SJCRH30 (cell line): Measurements from ENCODE around the gene MYOM3. TPM values are rescaled to one million over a fixed set of nuclear protein-coding genes. Genes with fewer than 3 reads are reported as not detected.

Source experiments
- DNase-seq, 2 experiments: peaks; one replicate each; pipeline ENCODE4 v3.0.0-alpha.2; 2015 to 2020
- H3K27ac ChIP-seq: fragments of 250-450 bp; sonication (Bioruptor Pico); 2 replicates; pipeline ENCODE4 v1.5.1; 2020; ENCODE audit warnings: mild to moderate bottlenecking, moderate library complexity
- H3K27me3 ChIP-seq: fragments of 250-450 bp; sonication (Bioruptor Pico); 2 replicates; pipeline ENCODE4 v1.5.1; 2020; ENCODE audit warnings: mild to moderate bottlenecking, moderate library complexity
- H3K36me3 ChIP-seq: fragments of 250-450 bp; sonication (Bioruptor Pico); 2 replicates; pipeline ENCODE4 v1.5.1; 2020; ENCODE audit warnings: mild to moderate bottlenecking, moderate library complexity
- H3K4me1 ChIP-seq: fragments of 250-450 bp; sonication (Bioruptor Pico); 2 replicates; pipeline ENCODE4 v1.5.1; 2020; ENCODE audit warnings: mild to moderate bottlenecking, moderate library complexity
- H3K4me3 ChIP-seq: fragments of 250-450 bp; sonication (Bioruptor Pico); 2 replicates; pipeline ENCODE4 v1.5.1; 2020; ENCODE audit warnings: mild to moderate bottlenecking, moderate library complexity
- H3K9me3 ChIP-seq: fragments of 250-450 bp; sonication (Bioruptor Pico); replicated peaks from 2 replicates; pipeline ENCODE4 v1.5.1; 2020; ENCODE audit warnings: mild to moderate bottlenecking, moderate library complexity
- total RNA-seq: library from RNA; depleted of rRNA; stranded (reverse); fragments of >200 nt; shearing (Covaris generic); gene quantifications from 2 replicates; pipeline ENCODE4 v1.2.3, GENCODE V29; 2014

The MYOM3 gene
- total RNA-seq, 1 experiment from 2014 or later: not detected

- no peaks in the 10 kb centered on the region for H3K4me1 ChIP-seq
- H3K36me3 ChIP-seq: no peaks in the 10 kb centered on the region
- DNase-seq: no peak
- no peak overlapping the region for H3K4me3 ChIP-seq
- H3K9me3 ChIP-seq: 0 out of 2 replicates have a peak, but pooled peaks cover 3% of the 10 kb centered on the region
- no peak overlapping the region for H3K27ac ChIP-seq
- peaks cover 14% of the 10 kb centered on the region for H3K27me3 ChIP-seq
These were observed 14.2 kb upstream of the MYOM3 start for GRCh38 chr1:24126018-24126671.

DNA sequence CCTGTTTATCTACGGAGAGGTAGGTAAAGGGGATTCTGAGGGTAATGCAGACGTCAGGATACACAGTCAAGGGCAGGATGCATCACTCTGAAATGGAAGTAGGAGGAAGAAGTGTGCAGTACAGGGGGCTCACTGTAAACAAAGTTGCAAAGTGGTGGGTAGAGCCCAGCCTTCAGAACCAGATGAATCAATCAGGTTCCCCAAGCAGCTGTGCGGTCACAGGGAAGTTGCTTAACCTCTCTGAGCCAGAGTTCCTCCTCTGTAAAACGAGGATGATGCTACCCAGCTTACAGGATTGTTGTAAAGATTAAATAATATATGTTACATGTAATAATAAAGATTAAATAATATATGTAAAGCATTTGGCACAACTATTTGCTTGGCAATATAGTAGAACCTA is 13.5 kb upstream of the MYOM3 start:
- no peak for DNase-seq
- Histone ChIP-seq H3K9me3 (0 out of 2 replicates have a peak, but pooled peaks cover 3% of the 10 kb centered on the region), H3K27ac (no peak overlapping the region), H3K27me3 (peaks cover 21% of the 10 kb centered on the region), H3K36me3 (no peaks in the 10 kb centered on the region), H3K4me1 (no peaks in the 10 kb centered on the region), H3K4me3 (no peak overlapping the region)

GRCh38 chr1:24124980-24125379 is 13.0 kb upstream of the MYOM3 start:
- H3K36me3 ChIP-seq: no peaks in the 10 kb centered on the region

GRCh38 chr1:24123611-24124010 is 11.7 kb upstream of the MYOM3 start:
- Histone ChIP-seq H3K27ac (no peak overlapping the region), H3K4me3 (no peak overlapping the region), H3K27me3 (peaks cover 28% of the 10 kb centered on the region), H3K36me3 (no peaks in the 10 kb centered on the region), H3K9me3 (no peaks in the 10 kb centered on the region), H3K4me1 (no peaks in the 10 kb centered on the region)
- no peak for DNase-seq

More at GRCh38 chr1:24124980-24125379, 13.0 kb upstream of the MYOM3 start:
- Histone ChIP-seq H3K27me3 (peaks cover 25% of the 10 kb centered on the region), H3K4me1 (no peaks in the 10 kb centered on the region), H3K4me3 (no peak overlapping the region), H3K27ac (no peak overlapping the region), H3K9me3 (0 out of 2 replicates have a peak, but pooled peaks cover 2% of the 10 kb centered on the region)
- DNase-seq: no peak

DNA sequence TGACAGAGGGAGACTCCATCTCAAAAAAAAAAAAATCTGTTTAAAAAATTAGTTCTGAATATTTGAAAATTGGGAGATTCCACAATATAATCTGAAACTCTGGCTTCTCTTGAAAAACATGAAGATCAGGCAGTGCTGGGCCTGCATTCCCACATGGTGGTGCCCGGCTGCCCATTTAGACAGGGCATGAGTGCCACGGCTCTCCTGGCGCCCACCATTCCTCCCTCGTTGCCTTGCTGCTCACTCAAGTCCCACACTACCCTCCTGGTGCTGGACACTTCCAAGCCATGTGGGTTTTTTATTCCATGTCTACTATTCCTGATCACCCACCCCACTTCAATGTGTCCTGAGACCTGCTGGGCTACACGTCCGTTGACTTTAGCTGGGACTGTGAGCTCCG is 10.8 kb upstream of the MYOM3 start:
- H3K36me3 ChIP-seq: no peaks in the 10 kb centered on the region
- no peaks in the 10 kb centered on the region for H3K9me3 ChIP-seq
- no peak overlapping the region for H3K4me3 ChIP-seq
- no peak overlapping the region for H3K27ac ChIP-seq
- peaks cover 28% of the 10 kb centered on the region for H3K27me3 ChIP-seq
- DNase-seq: no peak
- H3K4me1 ChIP-seq: no peaks in the 10 kb centered on the region

GRCh38 chr1:24121406-24121805 is 9.5 kb upstream of the MYOM3 start:
- no peak overlapping the region for H3K4me3 ChIP-seq
- no peaks in the 10 kb centered on the region for H3K9me3 ChIP-seq
- H3K4me1 ChIP-seq: no peaks in the 10 kb centered on the region
- H3K36me3 ChIP-seq: no peaks in the 10 kb centered on the region
- peaks cover 31% of the 10 kb centered on the region for H3K27me3 ChIP-seq
- no peak for DNase-seq
- H3K27ac ChIP-seq: no peak overlapping the region

- no peak for DNase-seq
- H3K4me1 ChIP-seq: no peaks in the 10 kb centered on the region
- H3K36me3 ChIP-seq: no peaks in the 10 kb centered on the region
- no peaks in the 10 kb centered on the region for H3K9me3 ChIP-seq
- no peak overlapping the region for H3K4me3 ChIP-seq
- H3K27me3 ChIP-seq: peaks cover 34% of the 10 kb centered on the region
- H3K27ac ChIP-seq: no peak overlapping the region
These were observed 9.0 kb upstream of the MYOM3 start for GRCh38 chr1:24120965-24121364.

DNA sequence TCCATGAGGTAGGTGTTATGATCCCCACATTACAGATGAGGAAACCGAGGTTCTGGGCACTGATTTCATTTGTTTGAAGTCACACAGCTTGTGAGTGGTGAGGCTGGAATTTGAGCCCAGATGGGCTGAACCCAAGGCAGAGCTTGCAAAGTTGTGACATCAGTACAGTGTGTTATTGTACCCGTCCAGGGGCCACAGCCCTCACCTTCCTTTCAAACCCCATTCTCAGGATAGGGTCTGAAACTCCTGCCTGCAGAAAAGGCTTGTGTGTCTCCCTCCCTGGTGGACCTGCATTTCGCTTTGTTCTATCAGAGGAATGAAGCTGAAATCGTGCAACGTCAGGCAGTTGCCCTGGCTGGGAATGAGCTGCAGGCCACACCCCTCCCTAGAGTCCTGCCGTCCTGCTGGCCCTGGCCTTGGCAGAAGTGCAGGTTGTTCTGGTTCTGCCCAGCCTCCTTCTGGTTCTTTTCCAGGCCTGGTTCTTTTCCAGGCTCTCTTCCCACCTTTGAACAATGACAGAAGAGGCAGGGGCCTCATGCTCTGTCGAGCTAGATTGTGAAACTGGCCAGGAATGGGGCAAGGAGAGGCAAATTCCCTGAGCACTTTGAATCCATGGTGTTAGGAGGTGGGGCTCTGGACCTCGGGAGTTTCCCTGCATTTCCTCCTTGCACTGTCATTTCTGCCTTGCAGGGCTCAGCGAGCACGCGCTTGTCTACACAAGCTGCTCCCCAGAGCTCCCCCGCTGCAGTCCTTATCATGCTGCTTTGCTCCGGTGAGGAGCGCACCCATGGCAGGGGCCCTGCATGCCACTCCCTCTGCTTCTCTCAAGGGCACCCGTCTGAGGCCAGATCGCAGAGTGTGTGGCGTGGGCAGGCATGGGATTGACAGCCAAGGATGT is 8.2 kb upstream of the MYOM3 start:
- H3K9me3 ChIP-seq: no peaks in the 10 kb centered on the region
- DNase-seq: no peak
- H3K4me3 ChIP-seq: no peak overlapping the region
- peaks cover 39% of the 10 kb centered on the region for H3K27me3 ChIP-seq
- no peaks in the 10 kb centered on the region for H3K36me3 ChIP-seq
- H3K27ac ChIP-seq: no peak overlapping the region
- no peaks in the 10 kb centered on the region for H3K4me1 ChIP-seq

GRCh38 chr1:24119489-24119858 is 7.5 kb upstream of the MYOM3 start:
- H3K9me3 ChIP-seq: no peaks in the 10 kb centered on the region
- no peak overlapping the region for H3K27ac ChIP-seq
- no peaks in the 10 kb centered on the region for H3K36me3 ChIP-seq
- H3K4me1 ChIP-seq: no peaks in the 10 kb centered on the region
- no peak overlapping the region for H3K4me3 ChIP-seq
- peaks cover 39% of the 10 kb centered on the region for H3K27me3 ChIP-seq
- no peak for DNase-seq

GRCh38 chr1:24118410-24119242 is 6.7 kb upstream of the MYOM3 start:
- Histone ChIP-seq H3K27ac (no peak overlapping the region), H3K27me3 (peaks cover 39% of the 10 kb centered on the region), H3K36me3 (no peaks in the 10 kb centered on the region), H3K9me3 (no peaks in the 10 kb centered on the region), H3K4me3 (no peak overlapping the region), H3K4me1 (no peaks in the 10 kb centered on the region)
- DNase-seq: no peak

- Histone ChIP-seq H3K36me3 (no peaks in the 10 kb centered on the region), H3K4me3 (no peak overlapping the region), H3K9me3 (no peaks in the 10 kb centered on the region), H3K4me1 (no peaks in the 10 kb centered on the region), H3K27ac (no peak overlapping the region), H3K27me3 (peaks cover 34% of the 10 kb centered on the region)
- DNase-seq: no peak
These were observed 5.9 kb upstream of the MYOM3 start for GRCh38 chr1:24117722-24118409.

GRCh38 chr1:24117132-24117531 is 5.2 kb upstream of the MYOM3 start:
- DNase-seq: no peak
- Histone ChIP-seq H3K9me3 (no peaks in the 10 kb centered on the region), H3K27me3 (peaks cover 33% of the 10 kb centered on the region), H3K4me1 (no peaks in the 10 kb centered on the region), H3K4me3 (no peak overlapping the region), H3K36me3 (no peaks in the 10 kb centered on the region), H3K27ac (no peak overlapping the region)

DNA sequence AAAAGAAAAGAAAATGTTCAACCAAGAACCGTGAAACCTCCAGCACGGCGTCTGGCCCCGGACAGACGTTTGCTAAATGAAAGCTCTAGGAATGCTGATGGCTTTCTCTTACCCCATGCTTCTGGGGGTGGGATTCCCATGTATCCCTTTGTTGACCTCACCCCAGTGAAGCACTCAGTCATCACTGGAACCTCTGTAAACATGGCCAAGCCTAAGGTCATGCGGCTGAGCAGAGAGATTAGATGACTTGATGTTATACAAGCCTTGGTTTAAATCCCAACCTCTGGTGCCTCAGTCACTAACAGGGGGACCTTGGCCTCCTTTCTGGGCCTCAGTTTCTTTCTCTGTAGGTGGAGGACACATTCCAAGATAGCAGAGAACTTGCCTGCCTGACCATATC is 2.8 kb upstream of the MYOM3 start:
- H3K4me1 ChIP-seq: no peaks in the 10 kb centered on the region
- peaks cover 25% of the 10 kb centered on the region for H3K27me3 ChIP-seq
- H3K27ac ChIP-seq: no peak overlapping the region

DNA sequence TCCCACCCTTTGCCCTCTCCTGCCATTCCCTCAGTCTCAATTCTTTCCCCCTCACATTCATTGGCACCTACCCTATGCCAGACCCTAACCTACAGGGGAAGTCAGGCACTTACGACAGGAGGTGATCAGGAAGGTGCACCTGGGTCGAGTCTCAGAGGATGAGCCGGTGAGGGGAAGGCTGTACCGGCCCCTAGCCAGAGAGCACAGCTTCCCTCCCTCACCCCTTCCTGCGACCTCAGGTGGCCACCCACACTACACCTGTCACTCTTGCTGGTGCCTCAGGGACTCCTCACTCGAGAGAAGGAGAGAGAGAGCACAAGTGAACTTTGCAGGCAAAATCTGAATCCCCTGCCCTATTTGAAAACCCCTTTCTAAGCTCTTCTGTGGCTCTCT is 1.7 kb upstream of the MYOM3 start:
- Histone ChIP-seq H3K9me3 (no peaks in the 10 kb centered on the region), H3K27ac (no peak overlapping the region), H3K36me3 (no peaks in the 10 kb centered on the region), H3K4me1 (no peaks in the 10 kb centered on the region), H3K4me3 (no peak overlapping the region), H3K27me3 (peaks cover 34% of the 10 kb centered on the region)
- DNase-seq: no peak

More for the DNA sequence above, 2.8 kb upstream of the MYOM3 start:
- DNase-seq: no peak
- Histone ChIP-seq H3K36me3 (no peaks in the 10 kb centered on the region), H3K4me3 (no peak overlapping the region), H3K9me3 (no peaks in the 10 kb centered on the region)
